ENCODE measurements around the gene FGF10. TPM values are rescaled to one million over a fixed set of nuclear protein-coding genes. Genes with fewer than 3 reads are reported as not detected.
A peak's percentile ranks its signal among the peaks of the same experiment; 100 is the strongest.

The FGF10 gene
- total and polyA plus RNA-seq, 2 donors (not counting 1 experiment from before 2014, with no cell fraction given): 0.58 to 154 TPM

DNA sequence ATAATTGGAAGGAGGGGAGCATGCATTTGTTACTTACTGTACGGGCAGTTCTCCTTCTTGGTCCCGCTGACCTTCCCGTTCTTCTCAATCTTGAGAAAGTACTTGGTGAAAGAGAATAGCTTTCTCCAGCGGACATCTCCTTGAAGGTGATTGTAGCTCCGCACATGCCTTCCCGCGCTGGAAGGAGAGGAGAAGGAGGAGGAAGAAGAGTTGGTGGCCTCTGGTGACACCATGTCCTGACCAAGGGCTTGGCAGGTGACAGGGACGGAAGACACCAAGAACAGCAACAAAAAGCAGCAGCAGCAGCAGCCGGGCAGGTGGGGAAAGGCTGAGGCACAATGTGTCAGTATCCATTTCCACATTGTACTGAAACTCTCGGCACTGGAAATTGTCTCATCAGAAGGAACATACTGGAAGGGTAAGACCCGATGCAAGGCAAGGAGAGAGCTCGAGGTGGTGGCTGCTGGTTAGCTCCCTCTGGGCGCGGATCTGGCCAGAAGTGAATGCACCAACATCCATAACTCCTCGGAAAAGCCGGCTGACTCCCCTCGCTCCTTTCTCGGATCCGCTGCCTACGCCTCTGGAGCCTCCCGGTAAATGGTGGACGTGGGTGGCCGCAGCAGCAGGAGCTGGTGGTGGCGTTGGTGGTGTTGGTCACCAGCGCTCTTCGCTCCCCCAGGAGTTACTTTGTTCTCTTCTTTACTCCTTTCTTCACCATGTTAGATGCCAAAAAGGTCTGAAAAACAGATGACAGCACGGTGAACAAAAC, 715 bp downstream of the FGF10 start:
- no peaks in the 10 kb centered on the region for H4K20me1 ChIP-seq (ENCODE audit: control insufficient read depth, extremely low read depth, insufficient read depth, low read length)
- H3K36me3 ChIP-seq (ENCODE audit: control insufficient read depth, insufficient read depth, low read length): no peaks in the 10 kb centered on the region
- peak; percentile 28 for TF ChIP-seq EZH2 (IDR thresholded peaks at IDR 0.05; ENCODE audit: low read length, missing control alignments)
- TF ChIP-seq, protein P1, sequence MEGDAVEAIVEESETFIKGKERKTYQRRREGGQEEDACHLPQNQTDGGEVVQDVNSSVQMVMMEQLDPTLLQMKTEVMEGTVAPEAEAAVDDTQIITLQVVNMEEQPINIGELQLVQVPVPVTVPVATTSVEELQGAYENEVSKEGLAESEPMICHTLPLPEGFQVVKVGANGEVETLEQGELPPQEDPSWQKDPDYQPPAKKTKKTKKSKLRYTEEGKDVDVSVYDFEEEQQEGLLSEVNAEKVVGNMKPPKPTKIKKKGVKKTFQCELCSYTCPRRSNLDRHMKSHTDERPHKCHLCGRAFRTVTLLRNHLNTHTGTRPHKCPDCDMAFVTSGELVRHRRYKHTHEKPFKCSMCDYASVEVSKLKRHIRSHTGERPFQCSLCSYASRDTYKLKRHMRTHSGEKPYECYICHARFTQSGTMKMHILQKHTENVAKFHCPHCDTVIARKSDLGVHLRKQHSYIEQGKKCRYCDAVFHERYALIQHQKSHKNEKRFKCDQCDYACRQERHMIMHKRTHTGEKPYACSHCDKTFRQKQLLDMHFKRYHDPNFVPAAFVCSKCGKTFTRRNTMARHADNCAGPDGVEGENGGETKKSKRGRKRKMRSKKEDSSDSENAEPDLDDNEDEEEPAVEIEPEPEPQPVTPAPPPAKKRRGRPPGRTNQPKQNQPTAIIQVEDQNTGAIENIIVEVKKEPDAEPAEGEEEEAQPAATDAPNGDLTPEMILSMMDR (conservative IDR thresholded peaks at IDR 0.05 in 1 of 2, IDR thresholded peaks at IDR 0.05 in 1 of 2; ENCODE audit: low read depth in 1 of 2, low read length in 2 of 2): no peak
- peak overlapping the region; percentile 90 for H3K4me2 ChIP-seq (ENCODE audit: extremely low read depth, insufficient read depth, low read length)
- H3K9me3 ChIP-seq (ENCODE audit: control insufficient read depth, insufficient read depth, low read depth, low read length): no peaks in the 10 kb centered on the region
- H3K79me2 ChIP-seq (ENCODE audit: control insufficient read depth, insufficient read depth, low read length): no peaks in the 10 kb centered on the region
- peak overlapping the region; percentile 66 to 79 (median 72) for H3K4me3 ChIP-seq (replicated peaks in 1 of 4; ENCODE audit: control extremely low read depth in 1 of 4, insufficient read depth in 1 of 4, low read depth in 3 of 4, low read length in 4 of 4)
- DNase-seq (ENCODE audit: low read depth in 2 of 2): peak in 1 of 2 donors; percentile 47
- peak overlapping the region; percentile 60 for H2AFZ ChIP-seq (ENCODE audit: low read length)
- H3K9ac ChIP-seq (ENCODE audit: insufficient read depth, low read length): no peak overlapping the region
- H3K27ac ChIP-seq (ENCODE audit: insufficient read depth, low read length): no peak overlapping the region
- H3K27me3 ChIP-seq (ENCODE audit: control insufficient read depth, insufficient read depth, low read length): no peaks in the 10 kb centered on the region
- no peaks in the 10 kb centered on the region for H3K4me1 ChIP-seq (ENCODE audit: control insufficient read depth, extremely low read depth, insufficient read depth, low read length)

DNA sequence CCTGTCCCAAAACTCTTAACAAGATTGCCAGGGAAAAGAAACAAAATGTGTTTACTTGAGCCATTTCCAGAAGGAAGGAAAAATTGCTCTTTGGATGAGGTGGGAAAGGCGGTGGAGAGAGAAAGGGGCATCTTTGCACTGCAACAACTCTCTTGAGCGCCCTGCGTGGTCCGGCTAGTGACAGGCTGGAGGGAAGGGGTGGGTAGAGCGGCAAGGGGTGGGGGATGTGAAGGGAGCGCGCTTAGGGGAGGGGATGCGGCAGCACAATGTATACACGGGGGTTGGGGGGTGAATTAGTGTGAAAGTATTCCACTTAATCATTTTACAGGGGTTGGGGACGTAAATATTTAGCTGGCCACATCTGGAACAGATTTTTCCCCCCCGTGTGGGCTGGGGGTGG, 1.3 kb downstream of the FGF10 start:
- Histone ChIP-seq H3K79me2 (ENCODE audit: control insufficient read depth, insufficient read depth, low read length) (no peaks in the 10 kb centered on the region), H3K4me3 (replicated peaks in 1 of 4; ENCODE audit: control extremely low read depth in 1 of 4, insufficient read depth in 1 of 4, low read depth in 3 of 4, low read length in 4 of 4) (peak overlapping the region; percentile 66 to 79 (median 72)), H3K36me3 (ENCODE audit: control insufficient read depth, insufficient read depth, low read length) (no peaks in the 10 kb centered on the region), H3K4me2 (ENCODE audit: extremely low read depth, insufficient read depth, low read length) (peak overlapping the region; percentile 90), H4K20me1 (ENCODE audit: control insufficient read depth, extremely low read depth, insufficient read depth, low read length) (no peaks in the 10 kb centered on the region), H2AFZ (ENCODE audit: low read length) (no peak overlapping the region), H3K4me1 (ENCODE audit: control insufficient read depth, extremely low read depth, insufficient read depth, low read length) (no peaks in the 10 kb centered on the region), H3K27me3 (ENCODE audit: control insufficient read depth, insufficient read depth, low read length) (no peaks in the 10 kb centered on the region), H3K9me3 (ENCODE audit: control insufficient read depth, insufficient read depth, low read depth, low read length) (no peaks in the 10 kb centered on the region), H3K9ac (ENCODE audit: insufficient read depth, low read length) (no peak overlapping the region), H3K27ac (ENCODE audit: insufficient read depth, low read length) (no peak overlapping the region)
- DNase-seq (ENCODE audit: low read depth in 2 of 2): no peak
- TF ChIP-seq, protein P1 (conservative IDR thresholded peaks at IDR 0.05 in 1 of 2, IDR thresholded peaks at IDR 0.05 in 1 of 2; ENCODE audit: low read depth in 1 of 2, low read length in 2 of 2): no peak
- TF ChIP-seq EZH2 (IDR thresholded peaks at IDR 0.05; ENCODE audit: low read length, missing control alignments): no peak

DNA sequence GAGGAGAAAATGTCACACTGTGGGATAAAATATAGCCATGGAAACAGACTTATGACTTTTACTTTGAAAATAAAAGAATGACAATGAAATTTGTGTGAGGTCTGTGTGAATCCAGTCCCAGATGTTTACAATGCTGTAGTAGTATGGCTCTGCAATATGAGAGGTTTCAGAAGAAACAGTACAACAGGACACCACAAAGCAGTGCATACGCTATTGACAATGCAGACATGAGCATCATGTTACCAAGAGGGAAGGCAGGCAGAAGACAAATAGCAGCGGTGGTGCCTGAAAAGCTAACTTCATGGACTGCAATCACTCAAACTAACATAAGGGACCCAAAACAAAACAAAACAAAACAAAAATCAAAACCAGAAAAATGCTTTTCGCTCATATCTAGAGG, 1.8 kb downstream of the FGF10 start:
- Histone ChIP-seq H3K36me3 (ENCODE audit: control insufficient read depth, insufficient read depth, low read length) (no peaks in the 10 kb centered on the region), H3K27ac (ENCODE audit: insufficient read depth, low read length) (no peak overlapping the region), H3K4me1 (ENCODE audit: control insufficient read depth, extremely low read depth, insufficient read depth, low read length) (no peaks in the 10 kb centered on the region), H3K4me2 (ENCODE audit: extremely low read depth, insufficient read depth, low read length) (no peak overlapping the region), H3K4me3 (replicated peaks in 1 of 4; ENCODE audit: control extremely low read depth in 1 of 4, insufficient read depth in 1 of 4, low read depth in 3 of 4, low read length in 4 of 4) (peak overlapping the region in 3 of 4 experiments; percentile 13 to 79 (median 66)), H4K20me1 (ENCODE audit: control insufficient read depth, extremely low read depth, insufficient read depth, low read length) (no peaks in the 10 kb centered on the region), H3K79me2 (ENCODE audit: control insufficient read depth, insufficient read depth, low read length) (no peaks in the 10 kb centered on the region), H3K9me3 (ENCODE audit: control insufficient read depth, insufficient read depth, low read depth, low read length) (no peaks in the 10 kb centered on the region), H2AFZ (ENCODE audit: low read length) (no peak overlapping the region), H3K9ac (ENCODE audit: insufficient read depth, low read length) (no peak overlapping the region), H3K27me3 (ENCODE audit: control insufficient read depth, insufficient read depth, low read length) (no peaks in the 10 kb centered on the region)
- TF ChIP-seq EZH2 (IDR thresholded peaks at IDR 0.05; ENCODE audit: low read length, missing control alignments): no peak
- TF ChIP-seq, protein P1 (conservative IDR thresholded peaks at IDR 0.05 in 1 of 2, IDR thresholded peaks at IDR 0.05 in 1 of 2; ENCODE audit: low read depth in 1 of 2, low read length in 2 of 2): no peak
- peak in 1 of 2 donors; percentile 52 for DNase-seq (ENCODE audit: low read depth in 2 of 2)

Data from fibroblast of lung (primary cell).